Fibroblast of the aortic adventitia (primary cell): Measurements from ENCODE around the gene CDH6. TPM values are rescaled to one million over a fixed set of nuclear protein-coding genes. Genes with fewer than 3 reads are reported as not detected.

Source experiments
- DNase-seq: peaks from one replicate; pipeline ENCODE4 v3.0.0-alpha.2; 2010; ENCODE audit warnings: low read depth
- H3K4me3 ChIP-seq: 2 replicates; pipeline ENCODE4 v1.5.1; 2011; ENCODE audit warnings: low read depth, mild to moderate bottlenecking, control low read depth, low read length, moderate library complexity
- total RNA-seq: library from RNA; depleted of rRNA; stranded (reverse); fragments of >200 nt; gene quantifications from 2 replicates; pipeline ENCODE4 v1.2.3, GENCODE V29; 2012; ENCODE audit warnings: low replicate concordance
- TF ChIP-seq, protein P1 (sequence below): IDR thresholded peaks from 2 replicates; pipeline ENCODE4 v1.5.1; 2011; ENCODE audit warnings: mild to moderate bottlenecking, low read length, control low read depth, inconsistent platforms; ENCODE audit not compliant: insufficient read depth

The CDH6 gene
- total RNA-seq, 1 donor = 103 TPM

DNA sequence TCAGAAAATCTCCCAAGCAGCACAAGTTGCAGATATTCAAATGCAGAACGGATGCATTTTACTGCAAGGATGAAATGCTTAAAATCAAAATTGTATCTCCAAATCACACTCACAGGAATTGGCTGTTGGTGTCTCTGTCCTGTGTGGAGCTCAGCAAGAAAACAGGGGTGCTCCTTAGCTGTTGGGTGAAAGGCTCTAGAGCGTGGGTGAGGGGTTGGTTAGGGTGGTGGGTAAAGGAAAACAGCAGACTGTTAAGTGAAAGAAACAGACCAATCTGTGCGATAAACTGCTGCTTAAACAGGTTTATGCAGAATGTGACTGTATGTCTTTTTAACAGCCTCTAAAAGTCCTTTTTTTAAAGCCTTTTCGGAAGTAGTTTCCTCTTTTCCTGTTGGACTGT, 19.8 kb downstream of the CDH6 start:
- no peak for DNase-seq
- H3K4me3 ChIP-seq = no peak overlapping the region
- TF ChIP-seq, protein P1, sequence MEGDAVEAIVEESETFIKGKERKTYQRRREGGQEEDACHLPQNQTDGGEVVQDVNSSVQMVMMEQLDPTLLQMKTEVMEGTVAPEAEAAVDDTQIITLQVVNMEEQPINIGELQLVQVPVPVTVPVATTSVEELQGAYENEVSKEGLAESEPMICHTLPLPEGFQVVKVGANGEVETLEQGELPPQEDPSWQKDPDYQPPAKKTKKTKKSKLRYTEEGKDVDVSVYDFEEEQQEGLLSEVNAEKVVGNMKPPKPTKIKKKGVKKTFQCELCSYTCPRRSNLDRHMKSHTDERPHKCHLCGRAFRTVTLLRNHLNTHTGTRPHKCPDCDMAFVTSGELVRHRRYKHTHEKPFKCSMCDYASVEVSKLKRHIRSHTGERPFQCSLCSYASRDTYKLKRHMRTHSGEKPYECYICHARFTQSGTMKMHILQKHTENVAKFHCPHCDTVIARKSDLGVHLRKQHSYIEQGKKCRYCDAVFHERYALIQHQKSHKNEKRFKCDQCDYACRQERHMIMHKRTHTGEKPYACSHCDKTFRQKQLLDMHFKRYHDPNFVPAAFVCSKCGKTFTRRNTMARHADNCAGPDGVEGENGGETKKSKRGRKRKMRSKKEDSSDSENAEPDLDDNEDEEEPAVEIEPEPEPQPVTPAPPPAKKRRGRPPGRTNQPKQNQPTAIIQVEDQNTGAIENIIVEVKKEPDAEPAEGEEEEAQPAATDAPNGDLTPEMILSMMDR = no peak

DNA sequence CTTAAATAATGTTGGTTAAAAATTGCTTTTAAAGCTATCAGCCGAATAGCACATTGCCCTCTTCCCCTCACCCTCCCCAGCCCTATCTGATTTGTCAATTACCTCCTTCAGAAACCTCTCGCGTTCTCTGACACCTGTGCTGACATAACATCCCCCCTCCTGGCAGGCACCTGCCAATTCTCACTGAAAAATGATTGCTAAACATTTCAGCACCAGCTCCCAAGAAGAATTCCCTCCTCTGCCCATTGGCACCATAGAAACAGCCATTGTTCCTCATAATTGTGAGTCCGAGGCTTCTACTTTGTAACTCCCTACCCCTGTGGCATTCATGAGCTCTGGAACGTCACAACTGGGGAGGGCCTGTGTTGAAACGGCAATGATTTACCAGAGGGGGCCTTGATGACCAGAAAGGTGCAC, 20.2 kb downstream of the CDH6 start:
- no peak for DNase-seq
- TF ChIP-seq, protein P1 = no peak
- no peak overlapping the region for H3K4me3 ChIP-seq

DNA sequence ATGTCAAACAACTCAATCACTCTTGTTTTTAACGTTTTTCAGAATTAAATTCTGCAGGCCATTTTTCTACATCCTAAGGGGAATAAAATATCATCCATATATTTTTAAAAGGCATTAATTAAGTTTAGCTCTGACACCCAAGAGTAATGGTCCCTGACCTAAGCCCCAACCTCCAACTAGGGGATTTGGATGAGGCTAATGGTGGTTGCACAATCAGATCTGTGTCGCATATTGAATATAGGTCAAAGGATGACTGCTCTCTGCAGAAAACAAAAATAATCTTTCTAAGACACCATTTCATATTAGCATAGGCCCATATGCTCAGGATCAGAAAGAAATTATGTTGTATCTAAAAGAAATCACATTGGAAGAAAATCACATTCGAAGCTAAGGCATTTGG, 20.7 kb downstream of the CDH6 start:
- no peak overlapping the region for H3K4me3 ChIP-seq
- no peak for DNase-seq
- TF ChIP-seq, protein P1 = no peak

DNA sequence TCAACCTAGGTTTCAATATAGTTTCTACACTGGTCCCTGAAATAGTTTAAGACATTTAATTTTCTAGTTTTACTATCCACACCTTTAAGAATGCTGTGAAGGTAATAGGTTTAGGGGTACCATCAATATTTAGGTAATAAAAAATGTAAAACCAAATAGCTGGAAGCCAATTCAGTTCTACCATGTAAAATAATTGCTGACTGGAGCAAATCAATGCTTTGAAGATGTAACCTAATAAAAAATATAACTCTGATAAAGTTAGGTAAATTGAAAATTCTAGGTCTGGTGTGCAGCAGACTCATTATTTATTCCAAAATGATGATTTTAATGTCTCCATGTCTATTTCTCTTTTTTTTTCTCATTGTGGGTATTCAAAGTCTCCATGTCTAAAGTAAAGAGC, 21.8 kb downstream of the CDH6 start:
- no peak for DNase-seq
- no peak overlapping the region for H3K4me3 ChIP-seq
- TF ChIP-seq, protein P1 = no peak

DNA sequence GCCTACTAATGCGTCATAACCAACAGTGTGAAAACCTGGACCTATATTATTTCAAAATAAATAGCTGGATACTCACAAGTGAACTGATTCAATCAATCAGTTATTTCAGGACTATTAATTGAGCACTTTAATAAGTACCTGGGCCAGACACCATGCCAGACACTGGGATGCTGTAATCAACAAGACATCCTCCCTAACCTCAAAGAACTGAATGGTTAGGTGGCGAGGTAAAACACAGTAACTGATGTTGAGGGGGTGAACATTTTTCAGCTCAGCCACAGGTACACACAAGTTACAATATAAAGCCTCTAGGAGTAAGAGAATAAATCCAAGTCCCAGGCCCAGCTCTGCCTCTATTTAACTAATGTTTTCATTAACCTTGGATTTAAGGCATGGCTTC, 24.0 kb downstream of the CDH6 start:
- DNase-seq = no peak
- TF ChIP-seq, protein P1 = no peak
- no peak overlapping the region for H3K4me3 ChIP-seq

DNA sequence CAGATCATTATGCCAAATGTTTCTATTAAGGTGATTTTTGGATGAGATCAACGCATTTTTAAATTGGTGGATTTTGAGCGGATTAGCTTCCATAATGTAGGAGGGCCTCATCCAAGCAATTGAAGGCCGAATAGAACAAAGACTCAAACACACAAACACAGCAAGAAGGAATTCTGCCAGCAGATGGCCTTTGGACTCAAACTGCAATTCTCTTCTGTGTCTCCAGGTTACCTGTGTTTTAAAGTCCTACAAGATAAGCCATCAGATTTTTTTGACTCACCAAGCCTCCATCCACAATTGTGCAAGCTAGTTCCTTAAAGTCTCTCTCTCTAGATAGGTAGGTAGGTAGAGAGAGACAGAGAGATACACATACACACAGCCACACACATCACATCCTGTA, 25.5 kb downstream of the CDH6 start:
- no peak overlapping the region for H3K4me3 ChIP-seq
- TF ChIP-seq, protein P1 = no peak
- no peak for DNase-seq

DNA sequence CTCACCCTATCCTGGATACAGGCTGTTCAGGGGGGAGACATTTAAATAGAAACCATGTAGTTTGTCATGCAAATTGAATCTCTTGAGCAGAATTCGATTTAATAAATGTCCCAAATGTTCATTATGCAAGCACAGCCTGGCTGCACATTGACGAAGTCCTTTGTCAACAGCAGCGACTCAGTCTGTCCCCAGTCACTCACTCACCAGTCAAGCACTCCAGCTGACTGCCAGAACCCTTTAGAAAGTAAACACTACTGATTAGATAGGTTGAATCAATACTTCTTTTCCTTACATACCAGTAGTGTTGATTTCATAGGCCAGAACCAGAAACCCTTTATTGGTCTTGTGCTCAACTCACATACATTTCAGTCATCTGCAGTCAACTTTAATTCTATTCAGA, 27.5 kb downstream of the CDH6 start:
- TF ChIP-seq, protein P1 = no peak
- no peak overlapping the region for H3K4me3 ChIP-seq
- DNase-seq = no peak
